Measurements from ENCODE around the gene MLLT6.

MLLT6 gene

GRCh38 chr17:38742411-38743308 lies 37.6 kb downstream of the MLLT6 start:
- DNase-seq (ENCODE audit: insufficient read length, low spot score) (no peak), FAIRE-seq (no peak)
- no peak for TF ChIP-seq POLR2A (IDR thresholded peaks at IDR 0.05; ENCODE audit: low read depth, low read length)

GRCh38 chr17:38743556-38744171 lies 38.6 kb downstream of the MLLT6 start:
- FAIRE-seq: no peak

GRCh38 chr17:38745545-38745944 lies 40.5 kb downstream of the MLLT6 start:
- no peak for DNase-seq (ENCODE audit: insufficient read length, low spot score)

More at GRCh38 chr17:38743556-38744171, 38.6 kb downstream of the MLLT6 start:
- no peak for DNase-seq (ENCODE audit: insufficient read length, low spot score)
- no peak for TF ChIP-seq POLR2A (IDR thresholded peaks at IDR 0.05; ENCODE audit: low read depth, low read length)

GRCh38 chr17:38746004-38746848 lies 41.2 kb downstream of the MLLT6 start:
- no peak for FAIRE-seq
- no peak for DNase-seq (ENCODE audit: insufficient read length, low spot score)

More at GRCh38 chr17:38745545-38745944, 40.5 kb downstream of the MLLT6 start:
- no peak for FAIRE-seq
- TF ChIP-seq POLR2A (IDR thresholded peaks at IDR 0.05; ENCODE audit: low read depth, low read length): no peak

GRCh38 chr17:38746849-38747462 lies 41.9 kb downstream of the MLLT6 start:
- FAIRE-seq (no peak), DNase-seq (ENCODE audit: insufficient read length, low spot score) (no peak)
- no peak for TF ChIP-seq POLR2A (IDR thresholded peaks at IDR 0.05; ENCODE audit: low read depth, low read length)

More at GRCh38 chr17:38746004-38746848, 41.2 kb downstream of the MLLT6 start:
- TF ChIP-seq POLR2A (IDR thresholded peaks at IDR 0.05; ENCODE audit: low read depth, low read length): no peak

- DNase-seq (ENCODE audit: insufficient read length, low spot score) (no peak), FAIRE-seq (no peak)
- no peak for TF ChIP-seq POLR2A (IDR thresholded peaks at IDR 0.05; ENCODE audit: low read depth, low read length)
These were observed 42.5 kb downstream of the MLLT6 start for GRCh38 chr17:38747463-38748148.

- peak; percentile 71 for DNase-seq (ENCODE audit: insufficient read length, low spot score)
- peak; percentile 81 for TF ChIP-seq POLR2A (IDR thresholded peaks at IDR 0.05; ENCODE audit: low read depth, low read length)
- no peak for FAIRE-seq
These were observed 43.2 kb downstream of the MLLT6 start, which contains the start of gene PCGF2 for GRCh38 chr17:38748149-38748891. TSS of gene PCGF2 (minus strand) at chr17:38748336. CDS start at chr17:38740402, 7,934 bp downstream.

- DNase-seq (ENCODE audit: insufficient read length, low spot score) (no peak), FAIRE-seq (no peak)
- TF ChIP-seq POLR2A (IDR thresholded peaks at IDR 0.05; ENCODE audit: low read depth, low read length): no peak
These were observed 43.8 kb downstream of the MLLT6 start for GRCh38 chr17:38748892-38749222.

- peak; percentile 89 for TF ChIP-seq POLR2A (IDR thresholded peaks at IDR 0.05; ENCODE audit: low read depth, low read length)
- DNase-seq (ENCODE audit: insufficient read length, low spot score) (peak; percentile 74), FAIRE-seq (no peak)
These were observed 44.4 kb downstream of the MLLT6 start for GRCh38 chr17:38749223-38750043.

- FAIRE-seq (no peak), DNase-seq (ENCODE audit: insufficient read length, low spot score) (no peak)
- TF ChIP-seq POLR2A (IDR thresholded peaks at IDR 0.05; ENCODE audit: low read depth, low read length): no peak
These were observed 44.9 kb downstream of the MLLT6 start for GRCh38 chr17:38750044-38750311.

GRCh38 chr17:38750312-38751121 lies 45.4 kb downstream of the MLLT6 start:
- TF ChIP-seq POLR2A (IDR thresholded peaks at IDR 0.05; ENCODE audit: low read depth, low read length): no peak
- DNase-seq (ENCODE audit: insufficient read length, low spot score) (no peak), FAIRE-seq (no peak)

Measured in H54 (cell line).